Stimulated activated CD4-positive, alpha-beta T cell treated with anti-CD3 and anti-CD28 coated beads, TNF-alpha, amount 100 ng/mL, for 4 hours (primary cell): ENCODE data around the gene CCDC28A.

Experiments
- DNase-seq, 3 experiments: peaks; one replicate each; pipeline ENCODE4 v3.0.0-alpha.2; 2020; ENCODE audit warnings: low read depth in 3 of 3

The CCDC28A gene

GRCh38 chr6:138795809-138796603 lies 22.4 kb downstream of the CCDC28A start, which contains the start of gene ECT2L:
Gene ECT2L (plus strand): TSS chr6:138796087. CDS start chr6:138813275, 17,188 bp downstream.
- no peak for DNase-seq

GRCh38 chr6:138796771-138797170 lies 23.2 kb downstream of the CCDC28A start:
- no peak for DNase-seq

DNA sequence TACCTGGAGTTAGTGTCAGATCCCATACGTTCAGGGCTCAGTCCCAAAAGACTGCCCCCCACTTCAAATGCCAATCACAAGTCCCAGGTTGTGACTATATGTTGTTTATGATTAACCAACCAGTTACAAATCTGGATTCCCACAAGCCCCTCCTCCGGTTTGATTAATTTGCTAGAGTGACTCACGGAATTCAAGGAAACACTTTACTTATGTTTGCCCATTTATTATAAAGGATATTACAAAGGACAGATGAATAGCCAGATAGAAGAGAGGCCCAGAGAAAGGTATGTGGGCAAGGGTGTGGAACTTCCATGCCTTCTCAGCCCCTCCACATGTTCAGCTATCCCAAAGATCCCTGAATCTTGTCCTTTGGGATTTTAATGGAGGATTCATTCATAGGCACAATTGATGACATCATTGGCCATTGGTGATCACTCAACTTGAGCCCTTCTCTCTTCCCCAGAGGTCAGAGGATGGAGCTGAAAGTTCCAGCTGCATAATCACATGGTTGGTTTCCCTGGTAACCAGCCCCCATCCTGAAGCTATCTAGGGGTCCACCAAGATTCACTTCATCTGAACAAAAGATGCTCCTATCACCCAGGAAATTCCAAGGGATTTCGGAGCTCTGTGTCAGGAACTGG lies 24.4 kb downstream of the CCDC28A start:
- DNase-seq = no peak

- no peak for DNase-seq
Observed at GRCh38 chr6:138800377-138801150, 27.0 kb downstream of the CCDC28A start.

DNA sequence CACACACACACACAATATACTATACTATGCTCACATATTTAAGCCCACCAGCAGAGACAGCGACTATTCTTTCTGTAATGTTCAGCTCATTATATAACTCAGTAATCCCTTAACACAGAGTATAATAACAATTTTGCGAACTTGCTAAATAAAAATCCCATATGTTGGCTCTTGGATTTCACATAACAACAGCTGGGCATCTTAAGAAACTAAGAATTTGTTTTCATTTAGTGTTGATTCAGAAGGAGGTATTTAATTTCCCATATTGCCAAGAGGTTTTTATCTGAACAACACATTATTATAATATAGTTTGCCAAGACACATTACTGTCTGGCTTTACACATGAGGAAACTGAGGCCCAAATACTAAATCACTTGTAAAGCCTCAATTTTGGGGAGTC lies 29.8 kb downstream of the CCDC28A start:
- DNase-seq = no peak

GRCh38 chr6:138803861-138804260 lies 30.3 kb downstream of the CCDC28A start:
- no peak for DNase-seq

DNA sequence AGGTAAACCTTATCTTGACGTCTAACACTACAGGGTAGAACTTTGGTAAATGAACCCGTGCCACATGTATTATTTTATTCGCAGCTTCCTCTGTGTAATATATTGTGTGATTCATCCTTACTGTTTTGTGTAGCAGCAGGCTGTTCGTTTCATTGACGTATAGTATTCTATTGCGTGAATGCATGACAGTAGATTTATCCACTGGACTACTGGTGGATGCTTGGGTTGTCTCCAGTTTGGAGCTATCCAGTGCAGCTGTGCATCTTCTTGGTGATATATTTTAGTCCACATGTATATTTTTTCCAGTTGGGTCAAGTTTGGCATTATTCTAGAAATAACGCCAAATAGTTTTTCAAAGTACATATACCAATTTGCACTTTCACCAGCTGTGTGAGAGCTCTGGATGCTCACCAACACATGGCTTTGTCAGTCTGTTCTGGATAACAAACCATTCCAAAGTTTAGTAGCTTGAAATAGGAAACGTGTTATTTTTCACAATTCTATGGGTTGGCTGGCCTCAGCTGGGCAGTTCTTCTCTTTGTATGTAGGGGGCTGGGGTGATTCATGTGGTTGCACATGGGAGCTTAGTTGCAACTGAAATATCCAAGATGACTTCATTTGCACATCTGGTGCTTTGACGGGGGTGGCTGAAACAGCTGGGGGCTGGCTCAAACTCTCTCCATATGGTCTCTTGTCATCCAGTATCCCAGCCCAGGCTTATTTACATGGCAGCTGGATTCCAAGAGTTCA lies 31.6 kb downstream of the CCDC28A start:
- no peak for DNase-seq

DNA sequence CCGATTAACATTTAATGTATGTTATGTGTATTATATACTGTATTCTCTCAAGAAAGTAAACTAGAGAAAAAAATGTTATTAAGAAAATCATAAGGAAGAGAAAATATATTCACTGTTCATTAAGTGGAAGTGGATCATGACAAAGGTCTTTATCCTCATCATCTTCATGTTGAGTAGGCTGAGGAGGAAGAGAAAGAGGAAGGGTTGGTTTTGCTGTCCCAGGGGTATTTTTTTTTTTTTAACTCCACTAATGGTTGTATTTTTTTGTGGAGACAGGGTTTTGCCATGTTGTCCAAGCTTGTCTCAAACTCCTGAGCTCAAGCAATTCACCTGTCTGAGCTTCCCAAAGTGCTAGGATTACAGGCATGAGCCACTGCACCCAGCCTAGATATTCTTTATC lies 33.3 kb downstream of the CCDC28A start:
- no peak for DNase-seq

GRCh38 chr6:138809677-138810076 lies 36.1 kb downstream of the CCDC28A start:
- no peak for DNase-seq

- DNase-seq = no peak
Observed at GRCh38 chr6:138811866-138812265, 38.3 kb downstream of the CCDC28A start.

DNA sequence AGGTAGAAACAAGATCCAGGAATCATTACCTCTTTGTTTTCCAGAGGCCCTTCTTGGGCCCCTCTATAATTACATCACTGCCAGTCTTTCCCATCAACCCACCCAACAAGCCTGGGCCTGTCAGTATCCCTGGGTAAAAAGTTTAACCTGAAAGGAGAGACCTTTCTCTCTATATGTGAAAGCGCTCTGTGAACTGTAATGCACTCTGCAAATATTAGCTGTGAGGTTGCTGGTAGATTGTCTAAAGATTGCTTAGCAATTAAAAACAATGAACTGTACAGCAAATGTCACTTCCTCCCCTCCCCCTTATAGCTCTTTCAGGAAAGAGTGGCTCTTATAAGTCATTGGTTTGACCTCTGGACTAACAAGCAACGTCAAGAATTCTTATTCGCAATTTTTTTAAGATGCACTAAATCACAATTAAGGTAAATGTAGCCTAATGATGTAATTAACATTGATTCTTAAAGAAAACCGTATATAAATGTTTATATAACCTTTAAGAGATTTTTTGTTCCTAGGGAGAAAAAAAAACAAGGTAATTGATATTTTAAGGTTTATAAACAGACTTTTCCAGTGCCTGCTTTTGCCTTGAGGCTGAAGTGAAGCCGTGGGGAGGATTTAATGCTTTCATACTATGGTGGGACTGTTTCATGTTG lies 40.7 kb downstream of the CCDC28A start:
- DNase-seq = no peak

DNA sequence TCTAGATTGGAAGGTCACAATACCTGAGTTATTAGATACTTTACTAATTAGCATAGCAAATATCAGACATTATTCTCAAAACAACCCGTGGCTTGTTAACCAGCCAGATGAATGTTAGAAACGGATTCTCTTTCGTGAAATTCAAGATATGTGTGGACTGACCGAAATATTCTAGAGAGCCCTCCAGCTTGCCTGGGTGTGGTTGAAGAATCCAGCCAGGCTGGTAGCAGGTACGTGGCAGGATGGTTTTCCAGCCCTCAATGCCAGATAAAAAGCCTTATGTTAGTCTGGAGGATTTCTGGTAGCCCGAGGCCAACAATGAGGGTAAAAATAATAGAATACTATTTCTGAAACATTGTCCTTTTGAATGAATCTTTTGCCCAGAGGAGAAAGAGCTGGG lies 41.7 kb downstream of the CCDC28A start:
- DNase-seq = no peak

DNA sequence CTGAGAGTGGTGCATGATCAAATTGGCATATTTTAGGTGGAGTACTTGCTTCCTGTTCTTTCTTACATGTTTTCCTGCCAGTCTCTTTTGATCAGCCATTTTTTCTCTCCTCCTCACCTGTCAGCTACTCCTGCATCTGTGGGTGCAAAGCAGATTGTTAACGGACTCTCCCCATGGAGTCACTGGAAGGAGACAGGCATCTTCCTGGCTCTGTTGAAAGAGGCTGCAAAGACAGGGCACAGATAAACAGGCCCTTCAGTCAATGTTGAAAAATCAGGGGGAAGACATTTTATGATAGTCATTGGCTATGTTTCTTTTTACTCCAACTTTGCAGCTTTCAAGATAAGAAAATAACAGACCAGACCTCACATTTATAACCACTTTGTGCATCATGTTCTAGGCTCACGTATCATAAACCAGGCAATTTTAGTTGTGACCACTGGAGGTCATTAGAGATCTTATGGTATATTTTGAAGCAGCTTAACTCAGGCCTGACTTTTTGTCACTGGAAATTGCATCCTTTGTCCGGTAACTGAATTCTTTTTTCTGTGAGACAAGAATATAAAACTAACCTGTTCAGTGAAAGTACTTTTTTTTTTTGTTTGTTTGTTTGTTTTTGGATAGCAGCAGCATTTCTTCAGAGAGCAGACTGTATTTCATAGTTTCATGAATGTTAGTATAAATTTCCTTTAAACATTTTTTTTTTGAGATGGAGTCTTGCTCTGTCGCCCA lies 42.4 kb downstream of the CCDC28A start:
- no peak for DNase-seq

DNA sequence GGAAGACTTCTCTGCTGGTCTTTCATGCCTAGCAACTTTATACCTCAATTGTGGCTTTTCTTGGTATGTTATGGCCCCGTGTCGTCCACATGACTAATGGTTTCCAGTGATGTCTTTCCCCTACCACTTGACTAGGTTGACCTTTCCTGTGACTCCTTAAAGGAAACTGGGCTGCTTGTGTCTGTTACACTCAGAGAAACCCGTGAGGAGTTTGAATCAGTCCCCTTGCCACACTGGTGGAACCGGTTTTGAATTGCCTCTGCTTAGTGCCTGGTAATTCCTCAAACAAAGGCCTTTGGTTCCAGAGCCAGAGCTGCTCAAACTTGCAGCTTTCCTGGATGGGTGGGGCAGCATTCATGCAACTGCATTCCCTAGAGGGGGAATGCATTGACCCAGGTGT lies 44.2 kb downstream of the CCDC28A start:
- DNase-seq = no peak

DNA sequence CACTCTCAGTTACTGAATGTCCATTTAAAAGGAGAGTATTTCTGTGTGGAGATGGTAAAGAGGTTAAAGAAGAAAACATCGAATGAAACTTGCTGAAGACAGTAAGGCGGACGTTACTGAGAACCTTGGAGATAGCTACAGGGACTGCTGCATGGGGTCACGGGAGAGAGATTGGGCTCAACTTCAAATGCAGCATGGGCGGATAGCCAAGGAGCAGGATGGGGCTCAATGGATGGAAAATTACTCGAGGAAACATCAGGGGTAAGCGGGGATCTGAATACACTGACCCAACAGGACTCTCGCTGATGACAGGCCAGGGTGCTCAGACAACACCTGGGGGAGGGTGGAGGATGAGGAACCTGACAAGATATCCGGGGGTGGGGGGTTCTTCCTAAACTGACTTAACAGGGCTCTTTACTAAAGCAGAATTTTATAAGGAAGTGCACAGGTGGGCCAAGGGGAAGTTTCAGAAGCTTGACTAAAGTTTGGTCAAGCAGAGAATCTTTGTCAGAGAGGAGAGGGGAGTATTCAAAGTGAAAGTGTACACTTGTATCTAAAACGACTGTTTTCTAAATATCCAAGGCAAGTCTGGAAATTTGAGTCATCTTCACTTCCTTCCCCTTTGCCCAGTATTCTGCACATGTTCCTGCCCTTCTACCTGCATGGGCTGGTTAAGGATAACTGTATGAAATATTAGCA lies 45.1 kb downstream of the CCDC28A start:
- DNase-seq = no peak

DNA sequence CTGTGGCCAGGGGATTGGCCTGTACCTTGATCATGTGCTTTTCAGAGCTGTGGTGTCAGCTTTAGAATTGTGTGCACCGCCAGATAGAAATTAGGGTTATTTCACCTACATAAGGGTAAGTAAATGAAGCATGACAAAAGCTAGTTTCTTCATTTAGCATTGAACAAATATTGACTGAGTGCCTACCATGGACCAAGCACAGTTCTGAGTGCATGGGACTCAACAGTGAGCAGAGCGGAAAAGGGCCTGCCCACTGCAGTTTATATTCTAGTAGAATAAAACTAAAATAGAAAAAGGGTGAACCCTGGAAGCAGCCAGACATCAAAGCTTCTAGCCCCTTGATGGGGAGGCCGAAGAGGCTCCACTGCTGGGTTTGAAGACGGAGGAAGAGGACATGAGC lies 48.0 kb downstream of the CCDC28A start:
- no peak for DNase-seq

DNA sequence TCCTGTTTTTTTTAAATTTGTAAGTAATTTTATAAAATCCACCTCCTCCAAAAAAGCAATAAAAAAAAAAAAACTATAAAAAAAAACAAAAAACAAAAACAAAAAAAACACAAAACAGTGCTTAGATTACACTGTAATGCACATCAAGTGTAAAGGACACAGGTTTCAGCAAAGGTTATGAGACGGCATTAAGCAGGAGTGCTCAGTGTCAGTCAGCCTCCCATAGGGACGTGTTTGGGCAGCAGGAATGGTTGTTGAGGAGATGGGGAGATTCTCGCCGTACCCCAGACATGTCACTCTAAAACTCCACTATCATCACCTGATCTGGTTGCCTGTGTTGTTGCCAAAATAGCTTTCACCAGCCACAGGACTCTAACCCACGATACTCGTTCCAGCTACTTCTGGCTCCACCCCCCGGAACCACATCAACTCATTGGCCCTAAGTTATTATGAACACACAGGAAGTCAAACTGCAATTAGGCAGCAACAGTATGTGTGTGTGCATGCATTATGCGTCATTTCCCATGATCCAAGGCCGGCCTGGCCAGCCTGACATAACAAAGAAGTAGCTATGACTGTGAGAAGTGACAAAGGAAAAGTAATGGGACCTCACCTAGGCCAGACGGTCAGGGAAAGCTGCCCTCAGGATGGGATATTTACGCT lies 51.0 kb downstream of the CCDC28A start:
- DNase-seq = no peak

DNA sequence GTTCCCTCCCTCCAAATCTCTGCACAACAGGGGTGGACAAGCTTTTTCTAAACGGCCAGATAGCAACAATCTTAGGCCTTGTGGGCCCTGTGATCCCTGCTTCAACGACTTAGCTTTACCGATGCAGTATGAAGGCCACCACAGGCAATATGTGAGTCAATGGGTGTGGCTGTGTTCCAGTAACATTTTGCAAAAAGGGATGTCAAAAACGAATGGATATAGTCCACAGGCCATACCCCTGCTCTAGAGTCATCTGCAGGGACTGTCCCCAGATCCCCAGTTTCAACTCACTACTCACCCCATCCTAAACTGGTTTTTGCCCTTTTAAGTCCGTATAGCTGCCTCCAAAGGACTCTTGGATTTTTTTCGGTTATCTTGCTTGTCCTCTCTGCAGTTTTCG lies 56.7 kb downstream of the CCDC28A start:
- DNase-seq = no peak

- DNase-seq = no peak
Observed at GRCh38 chr6:138832182-138832581, 58.6 kb downstream of the CCDC28A start.
